ENCODE data around the gene HEYL.

The HEYL gene

GRCh38 chr1:39638965-39639304 is 508 bp downstream of the HEYL start:
- Histone ChIP-seq H3K27ac (ENCODE audit: low read depth, low read length, severe bottlenecking) (no peak overlapping the region), H3K9me3 (ENCODE audit: control insufficient read depth, low read length) (no peaks in the 10 kb centered on the region), H3K4me3 (ENCODE audit: extremely low read depth, insufficient read depth, low read length, poor library complexity, severe bottlenecking) (peak overlapping the region; percentile 31), H3K4me1 (ENCODE audit: control insufficient read depth, insufficient read depth, low read length, poor library complexity, severe bottlenecking) (peaks cover 6% of the 10 kb centered on the region), H3K36me3 (ENCODE audit: control insufficient read depth, insufficient read depth, low read length) (no peaks in the 10 kb centered on the region)
- whole genome bisulfite sequencing, 2 experiments (ENCODE audit: insufficient coverage in 2 of 2), result 43 to 83% methylated on average over 1 to 2 of the region's 3 CpGs

GRCh38 chr1:39637361-39637760 is 2.1 kb downstream of the HEYL start:
- H3K9me3 ChIP-seq (ENCODE audit: control insufficient read depth, low read length), result no peaks in the 10 kb centered on the region
- no peak overlapping the region for H3K4me3 ChIP-seq (ENCODE audit: extremely low read depth, insufficient read depth, low read length, poor library complexity, severe bottlenecking)
- H3K36me3 ChIP-seq (ENCODE audit: control insufficient read depth, insufficient read depth, low read length), result no peaks in the 10 kb centered on the region
- 64 to 69% methylated on average over 4 of the region's 4 CpGs for WGBS, 2 experiments (ENCODE audit: insufficient coverage in 2 of 2)
- H3K4me1 ChIP-seq (ENCODE audit: control insufficient read depth, insufficient read depth, low read length, poor library complexity, severe bottlenecking), result no peaks in the 10 kb centered on the region
- H3K27ac ChIP-seq (ENCODE audit: low read depth, low read length, severe bottlenecking), result peak overlapping the region; percentile 0

GRCh38 chr1:39635871-39636210 is 3.6 kb downstream of the HEYL start:
- Histone ChIP-seq H3K4me1 (ENCODE audit: control insufficient read depth, insufficient read depth, low read length, poor library complexity, severe bottlenecking) (no peaks in the 10 kb centered on the region), H3K36me3 (ENCODE audit: control insufficient read depth, insufficient read depth, low read length) (no peaks in the 10 kb centered on the region), H3K27ac (ENCODE audit: low read depth, low read length, severe bottlenecking) (no peak overlapping the region), H3K4me3 (ENCODE audit: extremely low read depth, insufficient read depth, low read length, poor library complexity, severe bottlenecking) (no peak overlapping the region), H3K9me3 (ENCODE audit: control insufficient read depth, low read length) (no peaks in the 10 kb centered on the region)
- WGBS, 2 experiments (ENCODE audit: insufficient coverage in 2 of 2), result 40 to 75% methylated on average over 1 to 2 of the region's 2 CpGs

GRCh38 chr1:39635205-39635870 is 4.1 kb downstream of the HEYL start:
- Histone ChIP-seq H3K4me1 (ENCODE audit: control insufficient read depth, insufficient read depth, low read length, poor library complexity, severe bottlenecking) (no peaks in the 10 kb centered on the region), H3K9me3 (ENCODE audit: control insufficient read depth, low read length) (no peaks in the 10 kb centered on the region), H3K4me3 (ENCODE audit: extremely low read depth, insufficient read depth, low read length, poor library complexity, severe bottlenecking) (no peak overlapping the region), H3K36me3 (ENCODE audit: control insufficient read depth, insufficient read depth, low read length) (no peaks in the 10 kb centered on the region), H3K27ac (ENCODE audit: low read depth, low read length, severe bottlenecking) (no peak overlapping the region)
- WGBS, 2 experiments (ENCODE audit: insufficient coverage in 2 of 2), result 84 to 90% methylated on average over 9 to 12 of the region's 12 CpGs

- WGBS, 2 experiments (ENCODE audit: insufficient coverage in 2 of 2), result 83 to 90% methylated on average over 2 to 3 of the region's 3 CpGs
- H3K4me3 ChIP-seq (ENCODE audit: extremely low read depth, insufficient read depth, low read length, poor library complexity, severe bottlenecking), result no peak overlapping the region
- H3K36me3 ChIP-seq (ENCODE audit: control insufficient read depth, insufficient read depth, low read length), result no peaks in the 10 kb centered on the region
- H3K9me3 ChIP-seq (ENCODE audit: control insufficient read depth, low read length), result no peaks in the 10 kb centered on the region
- no peaks in the 10 kb centered on the region for H3K4me1 ChIP-seq (ENCODE audit: control insufficient read depth, insufficient read depth, low read length, poor library complexity, severe bottlenecking)
- H3K27ac ChIP-seq (ENCODE audit: low read depth, low read length, severe bottlenecking), result peak overlapping the region; percentile 23
Measured at GRCh38 chr1:39633422-39633821, 6.0 kb downstream of the HEYL start.

GRCh38 chr1:39632682-39633417 is 6.6 kb downstream of the HEYL start:
- Histone ChIP-seq H3K4me1 (ENCODE audit: control insufficient read depth, insufficient read depth, low read length, poor library complexity, severe bottlenecking) (no peaks in the 10 kb centered on the region), H3K4me3 (ENCODE audit: extremely low read depth, insufficient read depth, low read length, poor library complexity, severe bottlenecking) (peak overlapping the region; percentile 5), H3K36me3 (ENCODE audit: control insufficient read depth, insufficient read depth, low read length) (no peaks in the 10 kb centered on the region), H3K9me3 (ENCODE audit: control insufficient read depth, low read length) (no peaks in the 10 kb centered on the region), H3K27ac (ENCODE audit: low read depth, low read length, severe bottlenecking) (peak overlapping the region; percentile 23)
- 10 to 11% methylated on average over 42 to 46 of the region's 61 CpGs for WGBS, 2 experiments (ENCODE audit: insufficient coverage in 2 of 2)

GRCh38 chr1:39632323-39632681 is 7.1 kb downstream of the HEYL start:
- WGBS, 2 experiments (ENCODE audit: insufficient coverage in 2 of 2), result 86 to 91% methylated on average over 5 of the region's 5 CpGs
- Histone ChIP-seq H3K4me3 (ENCODE audit: extremely low read depth, insufficient read depth, low read length, poor library complexity, severe bottlenecking) (no peak overlapping the region), H3K4me1 (ENCODE audit: control insufficient read depth, insufficient read depth, low read length, poor library complexity, severe bottlenecking) (no peaks in the 10 kb centered on the region)

GRCh38 chr1:39631361-39632322 is 7.8 kb downstream of the HEYL start:
- 84 to 97% methylated on average over 9 to 13 of the region's 16 CpGs for WGBS, 2 experiments (ENCODE audit: insufficient coverage in 2 of 2)
- no peak overlapping the region for H3K27ac ChIP-seq (ENCODE audit: low read depth, low read length, severe bottlenecking)
- H3K4me1 ChIP-seq (ENCODE audit: control insufficient read depth, insufficient read depth, low read length, poor library complexity, severe bottlenecking), result no peaks in the 10 kb centered on the region
- no peaks in the 10 kb centered on the region for H3K36me3 ChIP-seq (ENCODE audit: control insufficient read depth, insufficient read depth, low read length)
- H3K9me3 ChIP-seq (ENCODE audit: control insufficient read depth, low read length), result no peaks in the 10 kb centered on the region
- no peak overlapping the region for H3K4me3 ChIP-seq (ENCODE audit: extremely low read depth, insufficient read depth, low read length, poor library complexity, severe bottlenecking)

More at GRCh38 chr1:39632323-39632681, 7.1 kb downstream of the HEYL start:
- Histone ChIP-seq H3K9me3 (ENCODE audit: control insufficient read depth, low read length) (no peaks in the 10 kb centered on the region), H3K36me3 (ENCODE audit: control insufficient read depth, insufficient read depth, low read length) (no peaks in the 10 kb centered on the region), H3K27ac (ENCODE audit: low read depth, low read length, severe bottlenecking) (no peak overlapping the region)

- H3K4me3 ChIP-seq (ENCODE audit: extremely low read depth, insufficient read depth, low read length, poor library complexity, severe bottlenecking), result no peak overlapping the region
- WGBS, 2 experiments (ENCODE audit: insufficient coverage in 2 of 2), result 95 to 100% methylated on average over 5 to 10 of the region's 11 CpGs
- no peaks in the 10 kb centered on the region for H3K4me1 ChIP-seq (ENCODE audit: control insufficient read depth, insufficient read depth, low read length, poor library complexity, severe bottlenecking)
- no peaks in the 10 kb centered on the region for H3K9me3 ChIP-seq (ENCODE audit: control insufficient read depth, low read length)
- H3K36me3 ChIP-seq (ENCODE audit: control insufficient read depth, insufficient read depth, low read length), result no peaks in the 10 kb centered on the region
- no peak overlapping the region for H3K27ac ChIP-seq (ENCODE audit: low read depth, low read length, severe bottlenecking)
Measured at GRCh38 chr1:39628807-39629350, 10.6 kb downstream of the HEYL start.

GRCh38 chr1:39626646-39627045 is 12.8 kb downstream of the HEYL start:
- no peaks in the 10 kb centered on the region for H3K4me1 ChIP-seq (ENCODE audit: control insufficient read depth, insufficient read depth, low read length, poor library complexity, severe bottlenecking)
- H3K27ac ChIP-seq (ENCODE audit: low read depth, low read length, severe bottlenecking), result no peak overlapping the region
- no peaks in the 10 kb centered on the region for H3K9me3 ChIP-seq (ENCODE audit: control insufficient read depth, low read length)
- 78% methylated on average over 9 to 15 of the region's 16 CpGs for WGBS, 2 experiments (ENCODE audit: insufficient coverage in 2 of 2)
- no peaks in the 10 kb centered on the region for H3K36me3 ChIP-seq (ENCODE audit: control insufficient read depth, insufficient read depth, low read length)
- no peak overlapping the region for H3K4me3 ChIP-seq (ENCODE audit: extremely low read depth, insufficient read depth, low read length, poor library complexity, severe bottlenecking)

All from mesodermal cell (in vitro differentiated cells).